ENCODE data around the gene DNAJC3. TPM values are rescaled to one million over a fixed set of nuclear protein-coding genes. Genes with fewer than 3 reads are reported as not detected.

The DNAJC3 gene
- total RNA-seq, 1 donor from 2014 or later = 17.4 TPM

DNA sequence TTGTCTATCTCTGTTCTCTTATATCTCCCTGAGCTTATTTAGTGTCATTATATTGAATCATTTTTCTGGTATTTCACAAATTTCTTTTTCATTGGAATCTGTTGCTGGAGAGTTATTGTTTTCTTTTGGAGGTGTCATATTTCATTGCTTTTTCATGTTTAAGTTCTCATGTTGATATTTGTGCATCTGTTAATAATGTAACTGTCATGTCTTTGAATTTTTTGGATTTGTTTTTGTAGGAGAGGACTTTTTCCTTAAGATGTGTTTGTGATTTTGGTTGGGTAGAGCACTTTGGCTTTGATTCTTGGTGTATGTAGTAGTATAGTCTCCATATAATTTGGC lies 64.0 kb downstream of the DNAJC3 start:
- H3K9me3 Mint-ChIP-seq = peaks cover 3% of the 10 kb centered on the region
- TF ChIP-seq, protein P1, sequence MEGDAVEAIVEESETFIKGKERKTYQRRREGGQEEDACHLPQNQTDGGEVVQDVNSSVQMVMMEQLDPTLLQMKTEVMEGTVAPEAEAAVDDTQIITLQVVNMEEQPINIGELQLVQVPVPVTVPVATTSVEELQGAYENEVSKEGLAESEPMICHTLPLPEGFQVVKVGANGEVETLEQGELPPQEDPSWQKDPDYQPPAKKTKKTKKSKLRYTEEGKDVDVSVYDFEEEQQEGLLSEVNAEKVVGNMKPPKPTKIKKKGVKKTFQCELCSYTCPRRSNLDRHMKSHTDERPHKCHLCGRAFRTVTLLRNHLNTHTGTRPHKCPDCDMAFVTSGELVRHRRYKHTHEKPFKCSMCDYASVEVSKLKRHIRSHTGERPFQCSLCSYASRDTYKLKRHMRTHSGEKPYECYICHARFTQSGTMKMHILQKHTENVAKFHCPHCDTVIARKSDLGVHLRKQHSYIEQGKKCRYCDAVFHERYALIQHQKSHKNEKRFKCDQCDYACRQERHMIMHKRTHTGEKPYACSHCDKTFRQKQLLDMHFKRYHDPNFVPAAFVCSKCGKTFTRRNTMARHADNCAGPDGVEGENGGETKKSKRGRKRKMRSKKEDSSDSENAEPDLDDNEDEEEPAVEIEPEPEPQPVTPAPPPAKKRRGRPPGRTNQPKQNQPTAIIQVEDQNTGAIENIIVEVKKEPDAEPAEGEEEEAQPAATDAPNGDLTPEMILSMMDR (IDR thresholded peaks at IDR 0.05) = no peak
- ChIA-PET CTCF (no interaction called here), POLR2A (no interaction called here)
- H3K27ac Mint-ChIP-seq = no peak overlapping the region
- DNase-seq (no peak), ATAC-seq (ENCODE audit: low read depth) (no peak)
- H3K4me3 Mint-ChIP-seq = no peak overlapping the region
- peaks cover 18% of the 10 kb centered on the region for H3K36me3 Mint-ChIP-seq (ENCODE audit: low read depth)
- intact Hi-C loops (cut with micrococcal nuclease) = no loop called here
- peaks cover 13% of the 10 kb centered on the region for H3K4me1 Mint-ChIP-seq
- no peaks in the 10 kb centered on the region for H3K27me3 Mint-ChIP-seq

DNA sequence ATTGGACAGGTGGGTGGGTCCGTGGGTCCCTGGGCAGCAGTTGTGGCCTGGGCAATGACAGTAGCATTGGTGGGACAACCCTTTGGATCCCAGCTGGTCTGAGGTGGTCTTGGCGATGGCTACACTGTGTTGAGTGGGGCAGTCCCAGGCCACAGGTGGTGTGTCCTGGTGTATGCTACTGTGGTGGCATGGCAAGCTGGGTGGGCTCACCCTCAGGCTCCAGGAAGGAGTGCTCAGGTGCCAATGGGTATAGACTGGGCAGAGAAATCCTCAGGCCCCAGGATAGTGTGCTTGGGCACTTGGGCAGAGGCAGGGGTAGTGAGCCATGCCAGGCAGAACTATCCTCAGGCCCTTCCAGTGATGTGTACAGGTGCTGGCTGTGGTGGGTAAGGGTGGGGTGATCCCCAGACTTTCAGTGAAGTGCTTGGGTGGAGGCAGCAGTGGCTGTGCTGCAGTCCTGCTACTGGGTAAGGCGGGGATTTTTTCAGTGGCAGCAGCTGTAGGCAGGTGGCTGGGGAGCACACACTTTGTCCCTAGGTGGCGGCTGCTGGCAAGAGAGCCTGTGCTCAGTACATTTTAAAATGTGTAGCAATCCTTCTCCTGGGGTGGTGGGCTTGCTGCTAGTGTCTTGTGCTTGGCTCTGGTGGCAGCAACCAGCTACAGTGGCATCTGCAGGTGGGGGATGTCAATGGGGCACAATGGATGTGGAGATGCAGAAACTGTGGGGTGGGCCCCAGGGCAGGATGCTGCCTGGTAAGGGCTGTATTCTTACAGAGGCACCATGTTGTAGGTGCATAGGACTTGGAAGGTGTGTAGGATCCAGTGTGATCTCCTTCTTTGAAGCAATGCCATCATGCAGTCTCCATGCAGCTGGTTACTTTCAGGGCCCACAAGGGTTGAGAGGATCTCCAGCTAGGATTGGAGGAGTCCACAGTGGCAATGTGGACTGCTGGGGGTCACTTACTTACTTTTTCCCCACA lies 64.9 kb downstream of the DNAJC3 start:
- CTCF ChIA-PET = no interaction called here
- Mint-ChIP-seq H3K36me3 (ENCODE audit: low read depth) (peaks cover 18% of the 10 kb centered on the region), H3K27ac (no peak overlapping the region), H3K27me3 (no peaks in the 10 kb centered on the region), H3K9me3 (peaks cover 3% of the 10 kb centered on the region), H3K4me3 (no peak overlapping the region), H3K4me1 (peaks cover 13% of the 10 kb centered on the region)
- POLR2A ChIA-PET = no interaction called here
- ATAC-seq (ENCODE audit: low read depth) = no peak
- intact Hi-C loops (cut with micrococcal nuclease) = no loop called here
- TF ChIP-seq, protein P1 (IDR thresholded peaks at IDR 0.05) = no peak
- DNase-seq = no peak

DNA sequence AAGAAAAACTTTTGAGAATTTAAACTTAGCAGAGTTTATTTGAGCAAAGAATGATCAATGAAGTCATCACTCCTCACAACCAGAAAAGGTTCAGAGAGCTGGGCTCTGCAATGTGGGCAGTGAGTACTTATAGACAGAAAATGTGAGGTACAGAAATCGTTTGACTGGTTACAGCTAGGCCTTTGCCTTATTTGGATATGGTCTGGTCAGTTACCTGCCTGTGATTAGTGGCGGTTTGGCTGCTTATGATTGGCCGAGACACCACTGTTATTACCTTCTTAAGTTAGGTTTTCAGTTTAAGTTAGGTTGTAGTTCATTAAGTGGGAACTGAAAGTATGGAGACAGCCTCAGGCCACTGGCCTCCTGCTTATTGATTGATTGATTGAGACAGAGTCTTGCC lies 66.3 kb downstream of the DNAJC3 start:
- DNase-seq = no peak
- TF ChIP-seq, protein P1 (IDR thresholded peaks at IDR 0.05) = no peak
- peaks cover 13% of the 10 kb centered on the region for H3K4me1 Mint-ChIP-seq
- intact Hi-C loops (cut with micrococcal nuclease) = no loop called here
- H3K36me3 Mint-ChIP-seq (ENCODE audit: low read depth) = peaks cover 18% of the 10 kb centered on the region
- no peak for ATAC-seq (ENCODE audit: low read depth)
- H3K9me3 Mint-ChIP-seq = peaks cover 3% of the 10 kb centered on the region
- H3K4me3 Mint-ChIP-seq = no peak overlapping the region
- no peaks in the 10 kb centered on the region for H3K27me3 Mint-ChIP-seq
- ChIA-PET POLR2A (no interaction called here), CTCF (no interaction called here)
- no peak overlapping the region for H3K27ac Mint-ChIP-seq

DNA sequence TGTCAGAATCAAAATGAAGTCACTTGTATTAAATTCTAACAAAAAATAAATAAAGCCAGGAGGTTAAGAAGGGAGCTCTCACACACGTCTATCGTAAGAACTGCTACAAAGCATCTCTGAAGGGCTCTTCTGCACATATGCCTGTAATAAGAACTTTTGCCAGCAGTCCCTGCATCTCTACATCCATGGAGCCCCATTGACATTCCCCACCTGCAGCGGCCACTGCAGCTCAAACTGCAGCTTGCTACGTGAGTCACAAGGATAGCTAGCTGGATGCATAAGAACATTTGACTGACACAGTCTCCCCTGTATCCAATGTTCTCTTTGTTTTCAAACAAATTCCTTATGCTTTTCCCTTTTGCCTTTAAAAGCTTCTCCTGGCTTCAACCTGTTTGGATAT lies 68.3 kb downstream of the DNAJC3 start:
- H3K9me3 Mint-ChIP-seq = peaks cover 3% of the 10 kb centered on the region

DNA sequence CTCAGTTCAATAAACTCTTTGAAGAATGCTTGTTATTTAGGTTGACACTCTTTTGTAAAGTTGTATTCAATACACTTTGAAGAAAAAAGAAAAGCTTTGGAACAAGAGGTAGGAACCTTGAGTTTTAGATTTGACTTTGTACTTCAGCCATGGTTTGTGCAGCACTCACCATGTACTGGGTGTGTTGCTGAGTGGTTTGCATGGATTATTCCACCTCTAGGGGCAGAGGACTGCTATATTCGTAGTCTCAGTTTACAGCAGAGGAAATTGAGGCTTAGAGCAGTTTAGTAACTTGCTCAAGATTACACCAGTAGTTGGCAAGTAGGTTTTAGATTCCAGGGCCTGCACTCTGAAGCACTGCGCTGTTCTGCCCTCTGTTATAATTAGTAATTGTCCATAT lies 68.8 kb downstream of the DNAJC3 start:
- Mint-ChIP-seq H3K4me1 (peaks cover 13% of the 10 kb centered on the region), H3K27me3 (no peaks in the 10 kb centered on the region), H3K4me3 (no peak overlapping the region), H3K36me3 (ENCODE audit: low read depth) (peaks cover 16% of the 10 kb centered on the region), H3K9me3 (peaks cover 3% of the 10 kb centered on the region), H3K27ac (no peak overlapping the region)
- CTCF ChIA-PET = no interaction called here
- POLR2A ChIA-PET = no interaction called here
- intact Hi-C loops (cut with micrococcal nuclease) = no loop called here
- TF ChIP-seq, protein P1 (IDR thresholded peaks at IDR 0.05) = no peak
- DNase-seq (no peak), ATAC-seq (ENCODE audit: low read depth) (no peak)

More for the DNA sequence above, 68.3 kb downstream of the DNAJC3 start:
- TF ChIP-seq, protein P1 (IDR thresholded peaks at IDR 0.05) = no peak
- ChIA-PET POLR2A (no interaction called here), CTCF (interaction anchor here (0.9 kb wide), 1 partner anchor 41 kb away, joined by 3 read pairs; no protein-coding TSS in a partner anchor)
- ATAC-seq (ENCODE audit: low read depth) (no peak), DNase-seq (no peak)
- no peak overlapping the region for H3K27ac Mint-ChIP-seq
- peaks cover 18% of the 10 kb centered on the region for H3K36me3 Mint-ChIP-seq (ENCODE audit: low read depth)
- H3K27me3 Mint-ChIP-seq = no peaks in the 10 kb centered on the region
- H3K4me1 Mint-ChIP-seq = peaks cover 13% of the 10 kb centered on the region
- intact Hi-C loops (cut with micrococcal nuclease) = no loop called here
- H3K4me3 Mint-ChIP-seq = no peak overlapping the region
